Heart left ventricle (tissue), 16 donors: Measurements from ENCODE around the gene LIME1. TPM values are rescaled to one million over a fixed set of nuclear protein-coding genes. Genes with fewer than 3 reads are reported as not detected.

Experiments used
- ATAC-seq, 4 donors: fragments of 200-7000 bp; cut with Tn5 transposase; one replicate each; pipeline ENCODE4 v1.9.1; 2020 to 2022; ENCODE audit warnings: moderate library complexity in 4 of 4, mild to moderate bottlenecking in 3 of 4, moderate number of reproducible peaks in 1 of 4
- DNase-seq, 5 donors: peaks; one replicate each; pipeline ENCODE4 v3.0.0-alpha.2; 2020
- H3K27ac ChIP-seq, 12 donors: fragments of 200-600 bp; sonication (generic) in 4 of 12; one replicate each; pipeline versions ENCODE4 v1.5.0 to v1.8.0; 2016 to 2022; ENCODE audit warnings: mild to moderate bottlenecking in 2 of 12
- H3K27me3 ChIP-seq, 9 donors: fragments of 200-600 bp; sonication (generic) in 2 of 9; one replicate each; pipeline versions ENCODE4 v1.5.1 to v1.8.0; 2016 to 2022; ENCODE audit warnings: mild to moderate bottlenecking in 3 of 9
- H3K36me3 ChIP-seq, 9 donors: fragments of 200-600 bp; sonication (generic) in 2 of 9; one replicate each; pipeline versions ENCODE4 v1.5.0 to v1.8.0; 2018 to 2022; ENCODE audit warnings: mild to moderate bottlenecking in 2 of 9
- H3K4me1 ChIP-seq, 12 donors: fragments of 200-600 bp; sonication (generic) in 4 of 12; one replicate each; pipeline versions ENCODE4 v1.5.0 to v1.8.0; 2016 to 2022; ENCODE audit warnings: mild to moderate bottlenecking in 3 of 12
- H3K4me3 ChIP-seq, 12 donors: fragments of 200-600 bp; sonication (generic) in 4 of 12; one replicate each; pipeline versions ENCODE4 v1.5.0 to v1.8.0; 2017 to 2022; ENCODE audit warnings: mild to moderate bottlenecking in 9 of 12, moderate library complexity in 4 of 12
- H3K9me3 ChIP-seq, 12 donors: fragments of 200-600 bp; sonication (generic) in 4 of 12; one replicate each; pipeline versions ENCODE4 v1.5.0 to v1.8.0; 2016 to 2022; ENCODE audit warnings: mild to moderate bottlenecking in 1 of 12
- CTCF ChIP-seq, 12 donors: fragments of 200-600 bp; sonication (generic) in 4 of 12; IDR thresholded peaks; one replicate each; pipeline versions ENCODE4 v1.5.0 to v1.8.0; 2018 to 2022; ENCODE audit warnings: antibody characterized with exemption in 12 of 12, mild to moderate bottlenecking in 5 of 12
- POLR2A ChIP-seq, 2 donors: fragments of 450-650 bp; IDR thresholded peaks; one replicate each; pipeline ENCODE4 v1.6.1; 2017; ENCODE audit warnings: antibody characterized with exemption in 2 of 2, mild to moderate bottlenecking in 2 of 2, moderate library complexity in 2 of 2
- WGBS, 4 donors: extraction: QIAGEN DNeasy Blood & Tissue Kit in 2 of 4; methylation state at CpG; one replicate each; pipeline versions ENCODE4 v1.1.5 to v1.1.7; 2013 to 2018; 5-methylcytosine and 5-hydroxymethylcytosine counted together
- intact Hi-C, 10 donors: fragments of 100-400 bp; cut with DNase I; formaldehyde crosslinking; loops; one replicate each; pipeline versions ENCODE4 v1.11.1 to v1.14.2; 2022
- polyA plus RNA-seq, 2 donors: library from polyadenylated mRNA; stranded (reverse); fragments of 200-250 nt; gene quantifications; one replicate each; pipeline ENCODE4 v1.2.3, GENCODE V29; 2013
- total RNA-seq, 9 donors: library from RNA; depleted of rRNA in 2 of 9; stranded (reverse); fragments of >200 nt in 2 of 9; fragmentation: NEBNext Ultra II Directional in 3 of 9; extraction: Animal tissue kit (Norgen Biotek cat#: 25700) in 3 of 9; gene quantifications; one replicate each; pipeline versions ENCODE4 v1.1.0 to v1.2.4, GENCODE V29; 2016 to 2023
- donor health status: ischemic (EF 13 %, LVEDD 7.1; RV severe dilation, severe dysfunction).
- donor health status: healthy with polysubstance abuse.
- donor health status: DM: no; HTN: yes; CAD: no.
- donor health status: DM: no; HTN: no; CAD: no.
- donor health status: ischemic (EF 25% LVEDD 6.9; RV normal size, moderate dysfunction).
- donor health status: ischemic (EF 25% LVEDD 5.7; RV mildly dilated, moderate dysfunction).
- donor health status: healthy.
- donor health status: DM: yes; HTN: yes; CAD: no.
- donor health status: ischemic (EF 35%, LVEDD 5.7; RV mildly dilated, moderate dysfunction).
- donor health status: nonischemic (EF 11% LVEDD 7.7; RV severe dilation, severe dysfunction).
- donor health status: DM: yes; HTN: yes; CAD: no.
- donor health status: PGD.
- donor health status: ischemic (EF 29% LVEDD 5.4; RV normal size, mild dysfunction).
- donor health status: nonischemic (EF 23%, LVEDD 6.1; RV moderate dilation, normal function).

LIME1 gene
- total and polyA plus RNA-seq, 11 donors: 0.95 to 7.1 (median 3.4) TPM

GRCh38 chr20:63749597-63750508 is 13.4 kb downstream of the LIME1 start:
- intact Hi-C loops: no loop called here
- no peaks in the 10 kb centered on the region for H3K9me3 ChIP-seq
- no peak overlapping the region for H3K4me3 ChIP-seq
- H3K27ac ChIP-seq: peak overlapping the region in 1 of 12 donors; percentile 78
- peaks cover 0 to 11% (median 0%) of the 10 kb centered on the region in 12 donors for H3K4me1 ChIP-seq
- DNase-seq (peak in 2 of 5 donors; percentile 13 to 16), ATAC-seq (no peak)
- 91 to 94% (median 92%) methylated on average over 14 to 16 of the region's 16 CpGs for WGBS, 4 donors
- no peak for TF ChIP-seq CTCF (IDR thresholded peaks at IDR 0.05)
- no peak for TF ChIP-seq POLR2A (IDR thresholded peaks at IDR 0.05)
- H3K27me3 ChIP-seq: no peaks in the 10 kb centered on the region
- H3K36me3 ChIP-seq: peaks cover 0 to 64% (median 32%) of the 10 kb centered on the region in 9 donors

DNA sequence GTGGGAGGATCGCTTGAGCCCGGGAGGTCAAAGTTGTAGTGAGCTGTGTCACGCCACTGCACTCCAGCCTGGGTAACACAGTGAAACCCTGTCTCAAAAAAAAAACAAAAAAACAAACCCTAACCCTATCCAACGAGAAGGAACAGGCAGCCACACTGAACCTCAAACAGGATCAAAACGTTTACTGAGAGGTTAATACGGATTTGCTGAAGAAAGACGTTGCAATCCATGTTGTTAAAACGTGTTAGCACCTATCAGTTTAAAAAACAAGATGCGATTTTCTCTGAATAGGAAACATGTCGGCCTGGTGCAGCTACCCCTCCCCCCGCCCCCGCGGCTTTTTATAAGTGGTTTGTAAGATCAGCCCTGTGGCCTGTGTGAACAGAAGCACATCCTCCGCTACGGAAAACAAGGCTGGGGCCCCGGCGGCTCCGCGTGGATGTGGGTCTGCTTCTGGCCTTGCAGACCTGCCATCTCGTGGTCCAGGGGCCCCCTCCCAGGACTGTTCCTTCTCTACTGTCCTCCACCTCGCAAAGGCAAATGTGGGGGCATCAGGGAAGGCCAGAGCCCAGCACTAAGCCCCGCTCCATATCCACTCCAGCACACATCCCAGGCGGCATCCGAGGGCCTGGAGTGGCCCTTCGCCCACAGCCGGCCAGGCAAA is 14.5 kb downstream of the LIME1 start:
- H3K36me3 ChIP-seq: peaks cover 0 to 53% (median 30%) of the 10 kb centered on the region in 9 donors
- peak overlapping the region in 1 of 12 donors; percentile 78 for H3K27ac ChIP-seq
- no peaks in the 10 kb centered on the region for H3K27me3 ChIP-seq
- 77 to 82% (median 80%) methylated on average over 19 to 26 of the region's 26 CpGs for WGBS, 4 donors
- TF ChIP-seq CTCF (IDR thresholded peaks at IDR 0.05) (no peak), POLR2A (IDR thresholded peaks at IDR 0.05) (no peak)
- peak overlapping the region in 1 of 12 donors; percentile 23 for H3K4me3 ChIP-seq
- H3K4me1 ChIP-seq: peaks cover 0 to 11% (median 0%) of the 10 kb centered on the region in 12 donors
- intact Hi-C loops: no loop called here
- ATAC-seq (no peak), DNase-seq (peak in 3 of 5 donors; percentile 12 to 64 (median 18))
- no peaks in the 10 kb centered on the region for H3K9me3 ChIP-seq

- TF ChIP-seq POLR2A (IDR thresholded peaks at IDR 0.05) (no peak), CTCF (IDR thresholded peaks at IDR 0.05) (no peak)
- intact Hi-C loops: loop anchor here in 1 of 10 donors (2.0 kb wide), 1 partner anchor 17 kb away; no protein-coding TSS in a partner anchor
Measured at GRCh38 chr20:63751471-63752271, 15.2 kb downstream of the LIME1 start.

More at GRCh38 chr20:63751471-63752271, 15.2 kb downstream of the LIME1 start:
- 73 to 97% (median 89%) methylated on average over 18 to 45 of the region's 45 CpGs for WGBS, 4 donors
- peak overlapping the region in 1 of 12 donors; percentile 78 for H3K27ac ChIP-seq
- peaks cover 0 to 11% (median 0%) of the 10 kb centered on the region in 12 donors for H3K4me1 ChIP-seq
- no peaks in the 10 kb centered on the region for H3K27me3 ChIP-seq
- H3K36me3 ChIP-seq: peaks cover 0 to 45% (median 24%) of the 10 kb centered on the region in 9 donors
- H3K9me3 ChIP-seq: no peaks in the 10 kb centered on the region
- peak in 2 of 5 donors; percentile 25 to 57 for DNase-seq
- H3K4me3 ChIP-seq: peak overlapping the region in 1 of 12 donors; percentile 23
- ATAC-seq: no peak
